H9 (cell line): ENCODE measurements around the gene SCFD2. TPM values are rescaled to one million over a fixed set of nuclear protein-coding genes. Genes with fewer than 3 reads are reported as not detected.

Experiments used
- DNase-seq: peaks from one replicate; pipeline ENCODE4 v3.0.0-alpha.2; 2017
- H2AFZ ChIP-seq: one replicate; pipeline ENCODE4 v1.6.1; 2013; ENCODE audit warnings: mild to moderate bottlenecking, low read length, control low read depth, moderate library complexity
- H2AK5ac ChIP-seq: 2 replicates; pipeline ENCODE4 v1.6.1; 2013; ENCODE audit warnings: low read length, control low read depth, mixed read lengths; ENCODE audit not compliant: insufficient read length
- H2BK120ac ChIP-seq: one replicate; pipeline ENCODE4 v1.6.1; 2013; ENCODE audit warnings: low read depth, mild to moderate bottlenecking, low read length, control low read depth, inconsistent platforms; ENCODE audit not compliant: poor library complexity, severe bottlenecking
- H2BK12ac ChIP-seq: 2 replicates; pipeline ENCODE4 v1.6.1; 2013; ENCODE audit warnings: low read length, control low read depth, mixed read lengths, low read depth; ENCODE audit not compliant: insufficient read length
- H2BK15ac ChIP-seq: 2 replicates; pipeline ENCODE4 v1.6.1; 2013; ENCODE audit warnings: low read depth, low read length, control low read depth
- H2BK20ac ChIP-seq: one replicate; pipeline ENCODE4 v1.6.1; 2013; ENCODE audit warnings: low read depth, mild to moderate bottlenecking, low read length, control low read depth, inconsistent platforms; ENCODE audit not compliant: poor library complexity, severe bottlenecking
- H2BK5ac ChIP-seq: 2 replicates; pipeline ENCODE4 v1.6.1; 2013; ENCODE audit warnings: low read length, control low read depth, mixed read lengths; ENCODE audit not compliant: insufficient read length
- H3K14ac ChIP-seq: 2 replicates; pipeline ENCODE4 v1.6.1; 2013; ENCODE audit warnings: low read length, control low read depth; ENCODE audit not compliant: insufficient read depth
- H3K18ac ChIP-seq: 2 replicates; pipeline ENCODE4 v1.6.1; 2013; ENCODE audit warnings: low read depth, mild to moderate bottlenecking, mixed read lengths, low read length, control low read depth; ENCODE audit not compliant: insufficient read length
- H3K23ac ChIP-seq: 2 replicates; pipeline ENCODE4 v1.6.1; 2013; ENCODE audit warnings: low read length, control low read depth, mixed read lengths, low read depth; ENCODE audit not compliant: insufficient read length
- H3K23me2 ChIP-seq: 2 replicates; pipeline ENCODE4 v1.6.1; 2013; ENCODE audit warnings: low read depth, mild to moderate bottlenecking, mixed read lengths, low read length, control low read depth; ENCODE audit not compliant: insufficient read length, poor library complexity, severe bottlenecking
- H3K27ac ChIP-seq: 2 replicates; pipeline ENCODE4 v1.5.1; 2013; ENCODE audit warnings: low read length, control low read depth, mixed read lengths, low read depth; ENCODE audit not compliant: insufficient read length
- H3K27me3 ChIP-seq: 2 replicates; pipeline ENCODE4 v1.6.1; 2013; ENCODE audit warnings: low read length, control low read depth, inconsistent platforms; ENCODE audit not compliant: insufficient read depth
- H3K4ac ChIP-seq: 2 replicates; pipeline ENCODE4 v1.6.1; 2013; ENCODE audit warnings: low read depth, mild to moderate bottlenecking, control low read depth, inconsistent platforms, low read length, moderate library complexity
- H3K4me1 ChIP-seq: 2 replicates; pipeline ENCODE4 v1.6.1; 2013; ENCODE audit warnings: low read length, control low read depth, inconsistent platforms; ENCODE audit not compliant: insufficient read depth
- H3K4me2 ChIP-seq: 2 replicates; pipeline ENCODE4 v1.6.1; 2013; ENCODE audit warnings: low read length, control low read depth, mixed read lengths; ENCODE audit not compliant: insufficient read length, insufficient read depth
- H3K56ac ChIP-seq: 2 replicates; pipeline ENCODE4 v1.6.1; 2013; ENCODE audit warnings: low read depth, mild to moderate bottlenecking, mixed read lengths, low read length, control low read depth; ENCODE audit not compliant: insufficient read length
- H3K79me1 ChIP-seq: 2 replicates; pipeline ENCODE4 v1.6.1; 2013; ENCODE audit warnings: low read depth, mild to moderate bottlenecking, moderate library complexity, low read length, control low read depth, inconsistent platforms; ENCODE audit not compliant: insufficient read depth, poor library complexity, severe bottlenecking
- H3K79me2 ChIP-seq: 2 replicates; pipeline ENCODE4 v1.6.1; 2013; ENCODE audit warnings: low read length, control low read depth, inconsistent platforms; ENCODE audit not compliant: insufficient read depth
- H3K9ac ChIP-seq: 2 replicates; pipeline ENCODE4 v1.6.1; 2013; ENCODE audit warnings: low read length, control low read depth, mixed read lengths; ENCODE audit not compliant: insufficient read length; ENCODE audit errors: extremely low read depth
- H3K9me3 ChIP-seq: one replicate; pipeline ENCODE4 v1.6.1; 2013; ENCODE audit warnings: low read depth, low read length, inconsistent platforms; ENCODE audit not compliant: control insufficient read depth
- H3T11ph ChIP-seq: one replicate; pipeline ENCODE4 v1.6.1; 2013; ENCODE audit warnings: mild to moderate bottlenecking, low read length, control low read depth, inconsistent platforms
- H4K20me1 ChIP-seq: one replicate; pipeline ENCODE4 v1.6.1; 2013; ENCODE audit not compliant: control insufficient read depth, insufficient read length, insufficient read depth
- H4K5ac ChIP-seq: 2 replicates; pipeline ENCODE4 v1.6.1; 2013; ENCODE audit warnings: low read depth, mild to moderate bottlenecking, mixed read lengths, low read length, control low read depth; ENCODE audit not compliant: insufficient read length
- H4K8ac ChIP-seq: replicated peaks from 2 replicates; pipeline ENCODE4 v1.6.1; 2013; ENCODE audit warnings: low read length, control low read depth, mixed read lengths, low read depth; ENCODE audit not compliant: insufficient read length
- H4K91ac ChIP-seq: 2 replicates; pipeline ENCODE4 v1.6.1; 2013; ENCODE audit warnings: low read depth, mild to moderate bottlenecking, moderate library complexity, mixed read lengths, low read length, control low read depth; ENCODE audit not compliant: insufficient read length
- H3K27ac Mint-ChIP-seq, 3 experiments: 2 replicates in 2 of 3; 3 replicates in 1 of 3; pipeline ENCODE4 v1.8.0; 2020 to 2021; ENCODE audit warnings: mixed read lengths in 3 of 3, mild to moderate bottlenecking in 1 of 3, moderate library complexity in 1 of 3
- H3K27me3 Mint-ChIP-seq: 2 replicates; pipeline ENCODE4 v1.8.0; 2021; ENCODE audit warnings: low read depth, mild to moderate bottlenecking, moderate library complexity, mixed read lengths
- H3K36me3 Mint-ChIP-seq, 3 experiments: 2 replicates in 2 of 3; 3 replicates in 1 of 3; pipeline ENCODE4 v1.8.0; 2020 to 2021; ENCODE audit warnings: low read depth in 3 of 3, mixed read lengths in 3 of 3; ENCODE audit not compliant: insufficient read depth in 1 of 3
- H3K4me1 Mint-ChIP-seq, 2 experiments: 2 replicates each; pipeline ENCODE4 v1.8.0; 2020; ENCODE audit warnings: mixed read lengths in 2 of 2
- H3K4me3 Mint-ChIP-seq, 2 experiments: 2 replicates in 1 of 2; 3 replicates in 1 of 2; pipeline ENCODE4 v1.8.0; 2020 to 2021; ENCODE audit warnings: mild to moderate bottlenecking in 2 of 2, mixed read lengths in 2 of 2, moderate library complexity in 1 of 2
- H3K9me3 Mint-ChIP-seq, 2 experiments: 2 replicates in 1 of 2; 3 replicates in 1 of 2; pipeline ENCODE4 v1.8.0; 2020; ENCODE audit warnings: mild to moderate bottlenecking in 2 of 2, mixed read lengths in 2 of 2, moderate library complexity in 1 of 2
- WGBS: extraction: QIAGEN DNeasy Blood & Tissue Kit; methylation state at CpG from one replicate; pipeline ENCODE4 v1.1.7; 2013; ENCODE audit warnings: missing lambda C conversion rate, low lambda C conversion rate, mixed read lengths; ENCODE audit not compliant: insufficient read length; ENCODE audit errors: extremely low coverage; 5-methylcytosine and 5-hydroxymethylcytosine counted together
- total RNA-seq: library from RNA; stranded (reverse); gene quantifications from 2 replicates; pipeline ENCODE4 v1.2.1, GENCODE V29; 2021
- TF ChIP-seq, protein P1 (sequence below): fragments of 200-600 bp; sonication (generic); conservative IDR thresholded peaks from 3 replicates; pipeline ENCODE4 v1.8.0; 2021; ENCODE audit warnings: antibody characterized with exemption, mild to moderate bottlenecking

The SCFD2 gene
- total RNA-seq, 1 experiment from 2014 or later: 10.1 TPM

DNA sequence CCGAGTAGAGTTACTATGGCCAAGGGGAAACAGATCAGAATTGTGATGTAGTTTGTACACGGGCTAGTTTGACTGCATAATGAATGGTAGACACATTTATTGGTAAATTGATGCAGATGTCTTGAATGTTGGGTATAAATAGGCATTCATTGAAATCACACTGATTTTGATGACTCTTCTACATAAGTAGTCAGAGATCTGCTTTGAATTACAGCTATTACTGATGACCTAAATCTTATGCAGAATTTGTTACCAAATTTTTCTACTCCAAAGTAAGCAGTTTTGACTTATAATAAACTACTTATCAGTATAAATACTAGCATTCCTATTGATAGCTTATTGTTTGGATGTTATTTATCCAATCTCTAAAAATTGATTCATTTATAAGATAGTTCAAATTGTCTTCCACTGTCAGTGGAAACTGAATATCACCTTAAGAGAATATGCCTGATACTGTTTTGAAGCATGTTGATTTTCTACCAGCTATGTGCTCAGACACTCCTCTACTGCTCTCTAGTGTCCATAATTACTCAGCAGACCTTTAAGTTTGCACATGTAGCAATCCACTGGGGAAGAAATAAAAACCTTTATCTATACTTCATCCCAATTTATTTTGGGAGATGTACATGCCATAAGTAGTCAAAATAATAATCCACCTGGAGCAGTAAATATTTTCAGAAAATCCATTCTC is 383.5 kb downstream of the SCFD2 start:
- no peaks in the 10 kb centered on the region for H3K79me2 ChIP-seq
- Mint-ChIP-seq H3K4me3 (no peak overlapping the region), H3K27me3 (no peaks in the 10 kb centered on the region), H3K27ac (no peak overlapping the region), H3K9me3 (no peaks in the 10 kb centered on the region), H3K4me1 (peaks cover 5 to 14% of the 10 kb centered on the region in 2 experiments; a peak in 3 of 4 replicates), H3K36me3 (no peaks in the 10 kb centered on the region)
- H2AFZ ChIP-seq: no peak overlapping the region
- no peak overlapping the region for H4K91ac ChIP-seq
- no peak overlapping the region for H3K4me2 ChIP-seq
- no peak overlapping the region for H3K9ac ChIP-seq
- no peak for DNase-seq
- H3K23ac ChIP-seq: no peak overlapping the region
- no peak overlapping the region for H2BK120ac ChIP-seq
- no peak overlapping the region for H3K27ac ChIP-seq
- H4K20me1 ChIP-seq: no peaks in the 10 kb centered on the region
- no peak overlapping the region for H2BK20ac ChIP-seq
- H3K23me2 ChIP-seq: no peaks in the 10 kb centered on the region
- H3T11ph ChIP-seq: no peak overlapping the region
- TF ChIP-seq, protein P1, sequence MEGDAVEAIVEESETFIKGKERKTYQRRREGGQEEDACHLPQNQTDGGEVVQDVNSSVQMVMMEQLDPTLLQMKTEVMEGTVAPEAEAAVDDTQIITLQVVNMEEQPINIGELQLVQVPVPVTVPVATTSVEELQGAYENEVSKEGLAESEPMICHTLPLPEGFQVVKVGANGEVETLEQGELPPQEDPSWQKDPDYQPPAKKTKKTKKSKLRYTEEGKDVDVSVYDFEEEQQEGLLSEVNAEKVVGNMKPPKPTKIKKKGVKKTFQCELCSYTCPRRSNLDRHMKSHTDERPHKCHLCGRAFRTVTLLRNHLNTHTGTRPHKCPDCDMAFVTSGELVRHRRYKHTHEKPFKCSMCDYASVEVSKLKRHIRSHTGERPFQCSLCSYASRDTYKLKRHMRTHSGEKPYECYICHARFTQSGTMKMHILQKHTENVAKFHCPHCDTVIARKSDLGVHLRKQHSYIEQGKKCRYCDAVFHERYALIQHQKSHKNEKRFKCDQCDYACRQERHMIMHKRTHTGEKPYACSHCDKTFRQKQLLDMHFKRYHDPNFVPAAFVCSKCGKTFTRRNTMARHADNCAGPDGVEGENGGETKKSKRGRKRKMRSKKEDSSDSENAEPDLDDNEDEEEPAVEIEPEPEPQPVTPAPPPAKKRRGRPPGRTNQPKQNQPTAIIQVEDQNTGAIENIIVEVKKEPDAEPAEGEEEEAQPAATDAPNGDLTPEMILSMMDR: peak; percentile 89
- no peak overlapping the region for H3K14ac ChIP-seq
- no peak overlapping the region for H4K8ac ChIP-seq
- no peak overlapping the region for H3K4ac ChIP-seq
- H3K56ac ChIP-seq: no peak overlapping the region
- no peaks in the 10 kb centered on the region for H3K9me3 ChIP-seq
- H3K4me1 ChIP-seq: no peaks in the 10 kb centered on the region
- H2BK12ac ChIP-seq: no peak overlapping the region
- H4K5ac ChIP-seq: no peak overlapping the region
- no peak overlapping the region for H3K18ac ChIP-seq
- H2AK5ac ChIP-seq: no peak overlapping the region
- no CpG with 5 or more reads among the region's 2 CpGs for WGBS
- H3K27me3 ChIP-seq: no peaks in the 10 kb centered on the region
- no peak overlapping the region for H2BK5ac ChIP-seq
- H2BK15ac ChIP-seq: no peak overlapping the region
- H3K79me1 ChIP-seq: no peaks in the 10 kb centered on the region
